Measurements from ENCODE around the gene UBN1. TPM values are rescaled to one million over a fixed set of nuclear protein-coding genes. Genes with fewer than 3 reads are reported as not detected.
A peak's percentile ranks its signal among the peaks of the same experiment; 100 is the strongest.

UBN1 gene
- total RNA-seq, 1 donor from 2014 or later, result 44.2 TPM

- no peak for DNase-seq (ENCODE audit: low read depth, low spot score)
- TF ChIP-seq, protein P1, sequence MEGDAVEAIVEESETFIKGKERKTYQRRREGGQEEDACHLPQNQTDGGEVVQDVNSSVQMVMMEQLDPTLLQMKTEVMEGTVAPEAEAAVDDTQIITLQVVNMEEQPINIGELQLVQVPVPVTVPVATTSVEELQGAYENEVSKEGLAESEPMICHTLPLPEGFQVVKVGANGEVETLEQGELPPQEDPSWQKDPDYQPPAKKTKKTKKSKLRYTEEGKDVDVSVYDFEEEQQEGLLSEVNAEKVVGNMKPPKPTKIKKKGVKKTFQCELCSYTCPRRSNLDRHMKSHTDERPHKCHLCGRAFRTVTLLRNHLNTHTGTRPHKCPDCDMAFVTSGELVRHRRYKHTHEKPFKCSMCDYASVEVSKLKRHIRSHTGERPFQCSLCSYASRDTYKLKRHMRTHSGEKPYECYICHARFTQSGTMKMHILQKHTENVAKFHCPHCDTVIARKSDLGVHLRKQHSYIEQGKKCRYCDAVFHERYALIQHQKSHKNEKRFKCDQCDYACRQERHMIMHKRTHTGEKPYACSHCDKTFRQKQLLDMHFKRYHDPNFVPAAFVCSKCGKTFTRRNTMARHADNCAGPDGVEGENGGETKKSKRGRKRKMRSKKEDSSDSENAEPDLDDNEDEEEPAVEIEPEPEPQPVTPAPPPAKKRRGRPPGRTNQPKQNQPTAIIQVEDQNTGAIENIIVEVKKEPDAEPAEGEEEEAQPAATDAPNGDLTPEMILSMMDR (conservative IDR thresholded peaks at IDR 0.05), result no peak
- no peaks in the 10 kb centered on the region for H3K9me3 Mint-ChIP-seq
- H3K4me1 Mint-ChIP-seq, result no peaks in the 10 kb centered on the region
- no peak overlapping the region for H3K4me3 Mint-ChIP-seq
- no peak overlapping the region for H3K27ac Mint-ChIP-seq (ENCODE audit: unreplicated experiment)
- no peaks in the 10 kb centered on the region for H3K27me3 Mint-ChIP-seq (ENCODE audit: low read depth)
- H3K36me3 Mint-ChIP-seq (ENCODE audit: low read depth), result peaks cover 16% of the 10 kb centered on the region
Observed at GRCh38 chr16:4886151-4886550, 38.9 kb downstream of the UBN1 start.

GRCh38 chr16:4888428-4889135 is 41.3 kb downstream of the UBN1 start:
- Mint-ChIP-seq H3K4me1 (no peaks in the 10 kb centered on the region), H3K36me3 (ENCODE audit: low read depth) (peaks cover 11% of the 10 kb centered on the region), H3K27me3 (ENCODE audit: low read depth) (no peaks in the 10 kb centered on the region), H3K9me3 (no peaks in the 10 kb centered on the region), H3K27ac (ENCODE audit: unreplicated experiment) (peak overlapping the region; percentile 57), H3K4me3 (no peak overlapping the region)
- TF ChIP-seq, protein P1 (conservative IDR thresholded peaks at IDR 0.05), result no peak
- no peak for DNase-seq (ENCODE audit: low read depth, low spot score)

- no peak for DNase-seq (ENCODE audit: low read depth, low spot score)
- no peaks in the 10 kb centered on the region for H3K27me3 Mint-ChIP-seq (ENCODE audit: low read depth)
- H3K4me3 Mint-ChIP-seq, result no peak overlapping the region
- TF ChIP-seq, protein P1 (conservative IDR thresholded peaks at IDR 0.05), result no peak
- peaks cover 1% of the 10 kb centered on the region for H3K36me3 Mint-ChIP-seq (ENCODE audit: low read depth)
- H3K9me3 Mint-ChIP-seq, result no peaks in the 10 kb centered on the region
- no peaks in the 10 kb centered on the region for H3K4me1 Mint-ChIP-seq
- H3K27ac Mint-ChIP-seq (ENCODE audit: unreplicated experiment), result no peak overlapping the region
Observed at GRCh38 chr16:4890026-4890425, 42.7 kb downstream of the UBN1 start.

DNA sequence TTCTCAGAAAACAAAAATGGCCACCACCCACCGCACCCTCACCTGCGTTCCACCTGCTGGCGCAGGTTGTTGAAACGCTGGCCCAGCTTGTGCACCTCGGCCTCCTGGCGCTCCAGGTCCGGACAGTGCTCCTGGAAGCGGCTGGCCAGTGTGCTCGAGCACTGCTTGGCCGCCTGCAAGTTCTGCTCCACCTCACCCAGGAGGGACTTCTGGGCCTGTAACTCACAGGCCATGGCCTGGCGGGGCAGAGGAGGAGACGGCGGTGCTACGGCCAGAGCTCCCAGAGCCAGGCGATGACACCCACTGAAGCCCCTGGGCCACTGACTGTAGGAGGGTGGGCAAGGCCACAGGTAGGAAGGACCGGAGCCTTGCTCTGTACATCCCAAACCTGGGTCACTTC is 43.4 kb downstream of the UBN1 start:
- Mint-ChIP-seq H3K27me3 (ENCODE audit: low read depth) (no peaks in the 10 kb centered on the region), H3K36me3 (ENCODE audit: low read depth) (no peaks in the 10 kb centered on the region), H3K4me1 (no peaks in the 10 kb centered on the region), H3K4me3 (no peak overlapping the region), H3K27ac (ENCODE audit: unreplicated experiment) (no peak overlapping the region), H3K9me3 (no peaks in the 10 kb centered on the region)
- no peak for DNase-seq (ENCODE audit: low read depth, low spot score)
- TF ChIP-seq, protein P1 (conservative IDR thresholded peaks at IDR 0.05), result no peak

DNA sequence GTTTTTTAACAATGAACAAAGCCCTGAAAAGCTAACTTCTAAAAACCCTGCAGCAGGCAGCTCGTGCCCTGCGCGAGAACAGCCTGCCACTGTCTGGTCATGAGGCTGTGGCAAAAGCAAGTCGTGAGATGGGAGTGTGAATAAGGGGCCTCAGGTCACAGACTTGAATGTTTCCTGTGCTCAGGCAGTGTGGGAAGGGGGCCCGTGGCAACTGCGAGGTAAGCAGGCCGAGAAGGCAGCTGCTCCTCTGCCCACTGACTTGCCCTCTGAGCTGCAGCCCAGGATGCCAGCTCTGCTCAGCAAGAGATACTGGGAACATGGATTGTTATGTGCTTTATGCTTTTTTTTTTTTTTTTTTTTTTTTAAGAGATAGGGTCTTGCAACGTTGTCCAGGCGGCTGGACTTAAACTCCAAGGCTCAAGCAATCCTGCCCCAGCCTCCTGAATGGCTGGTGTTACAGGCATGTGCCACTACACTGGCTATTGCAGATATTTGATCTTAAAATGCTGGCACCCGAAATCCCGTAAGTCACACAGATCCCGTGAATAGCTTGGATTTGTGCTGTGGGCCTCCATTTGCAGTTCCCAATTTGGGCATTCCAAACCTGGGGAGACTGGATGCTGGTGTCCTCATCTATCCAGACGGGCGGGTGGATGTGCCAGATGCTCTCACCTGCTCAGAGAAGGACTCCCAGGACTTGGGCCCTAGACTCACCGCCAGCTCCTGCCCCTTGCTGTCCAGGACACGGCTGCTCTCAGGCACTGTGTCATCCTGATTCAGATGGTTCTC is 44.0 kb downstream of the UBN1 start:
- no peak overlapping the region for H3K27ac Mint-ChIP-seq (ENCODE audit: unreplicated experiment)
- TF ChIP-seq, protein P1 (conservative IDR thresholded peaks at IDR 0.05), result no peak
- no peaks in the 10 kb centered on the region for H3K4me1 Mint-ChIP-seq
- no peak for DNase-seq (ENCODE audit: low read depth, low spot score)
- no peaks in the 10 kb centered on the region for H3K27me3 Mint-ChIP-seq (ENCODE audit: low read depth)
- no peaks in the 10 kb centered on the region for H3K36me3 Mint-ChIP-seq (ENCODE audit: low read depth)
- H3K9me3 Mint-ChIP-seq, result no peaks in the 10 kb centered on the region
- no peak overlapping the region for H3K4me3 Mint-ChIP-seq
